GM21390 (cell line): ENCODE data around the gene LCAT.
"Not testable (repeated sequence)": the region's sequence is repeated elsewhere in the genome, so short reads cannot be mapped to it uniquely, and the experiment has no call there.

Experiments used
- ATAC-seq: cut with Tn5 transposase; IDR thresholded peaks from one replicate; pipeline ENCODE4 v1.9.1; 2021; ENCODE audit not compliant: unreplicated experiment

The LCAT gene

GRCh38 chr16:67943619-67944504 is at the start of gene LCAT:
Gene LCAT (minus strand): TSS chr16:67944120. CDS start chr16:67944101, 19 bp downstream.
- no peak for ATAC-seq

GRCh38 chr16:67993207-67994039 is 49.5 kb upstream of the LCAT start:
- ATAC-seq = peak; percentile 67

- no peak for ATAC-seq
Observed at GRCh38 chr16:67992661-67993206, 48.8 kb upstream of the LCAT start.

GRCh38 chr16:67990018-67990386 is 46.1 kb upstream of the LCAT start:
- no peak for ATAC-seq

GRCh38 chr16:67989322-67990017 is 45.5 kb upstream of the LCAT start:
- no peak for ATAC-seq

- ATAC-seq = no peak
Observed at GRCh38 chr16:67988675-67989074, 44.8 kb upstream of the LCAT start.

GRCh38 chr16:67987460-67988160 is 43.7 kb upstream of the LCAT start:
- no peak for ATAC-seq

GRCh38 chr16:67986949-67987348 is 43.0 kb upstream of the LCAT start:
- ATAC-seq = no peak

GRCh38 chr16:67982011-67982696 is 38.2 kb upstream of the LCAT start:
- no peak for ATAC-seq

- ATAC-seq = no peak
Observed at GRCh38 chr16:67979955-67980678, 36.2 kb upstream of the LCAT start, which contains the start of gene DPEP3. Gene DPEP3 (minus strand): TSS chr16:67980499. CDS start chr16:67980380, 119 bp downstream.

GRCh38 chr16:67977469-67978227 is 33.7 kb upstream of the LCAT start:
- no peak for ATAC-seq

- no peak for ATAC-seq
Observed at GRCh38 chr16:67977005-67977404, 33.1 kb upstream of the LCAT start.

- no peak for ATAC-seq
Observed at GRCh38 chr16:67976205-67976604, 32.3 kb upstream of the LCAT start.

- ATAC-seq = no peak
Observed at GRCh38 chr16:67975321-67976105, 31.6 kb upstream of the LCAT start.

GRCh38 chr16:67972285-67972684 is 28.4 kb upstream of the LCAT start:
- ATAC-seq = not testable (repeated sequence)

GRCh38 chr16:67971111-67971510 is 27.2 kb upstream of the LCAT start:
- no peak for ATAC-seq

- no peak for ATAC-seq
Observed at GRCh38 chr16:67969254-67970039, 25.5 kb upstream of the LCAT start.
